GM19397 (cell line): ENCODE measurements around the gene EPM2A.
"Not testable (repeated sequence)": the region's sequence is repeated elsewhere in the genome, so short reads cannot be mapped to it uniquely, and the experiment has no call there.

ENCODE experiments used
- ATAC-seq: cut with Tn5 transposase; IDR thresholded peaks from one replicate; pipeline ENCODE4 v1.9.1; 2021; ENCODE audit warnings: mild to moderate bottlenecking, moderate library complexity; ENCODE audit not compliant: unreplicated experiment

EPM2A gene

DNA sequence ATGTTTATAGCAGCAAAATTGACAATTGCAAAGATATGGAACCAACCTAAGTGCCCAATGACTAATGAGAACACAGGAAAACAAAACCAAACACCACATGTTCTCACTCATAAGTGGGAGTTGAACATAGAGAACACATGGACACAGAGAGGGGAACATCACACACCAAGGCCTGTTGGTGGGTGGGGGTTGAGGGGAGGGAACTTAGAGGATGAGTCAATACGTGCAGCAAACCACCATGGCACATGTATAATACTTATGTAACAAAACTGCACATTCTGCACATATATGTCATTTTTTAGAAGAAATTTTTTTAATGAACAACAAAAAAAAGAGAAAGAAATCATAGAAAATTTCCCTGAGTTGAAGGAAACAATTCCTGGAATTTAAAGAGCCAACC lies 3.9 kb downstream of the EPM2A start:
- ATAC-seq: no peak

DNA sequence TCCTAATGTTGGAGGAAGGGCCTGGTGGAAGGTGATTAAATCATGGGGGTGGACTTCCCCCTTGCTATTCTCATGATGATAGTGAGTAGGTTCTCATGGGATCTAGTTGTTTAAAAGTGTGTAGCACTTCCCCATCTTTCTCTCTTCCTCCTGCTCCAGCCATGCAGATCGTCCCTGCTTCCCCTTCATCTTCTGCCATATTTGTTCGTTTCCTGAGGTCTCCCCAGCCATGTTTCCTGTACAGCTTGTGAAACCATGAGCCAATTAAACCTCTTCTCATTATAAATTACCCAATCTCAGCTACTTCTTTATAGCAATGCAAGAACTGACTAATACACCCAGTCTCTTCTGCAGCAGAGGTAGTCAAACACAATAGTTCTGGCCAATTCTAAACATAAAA lies 5.4 kb downstream of the EPM2A start:
- ATAC-seq: no peak

DNA sequence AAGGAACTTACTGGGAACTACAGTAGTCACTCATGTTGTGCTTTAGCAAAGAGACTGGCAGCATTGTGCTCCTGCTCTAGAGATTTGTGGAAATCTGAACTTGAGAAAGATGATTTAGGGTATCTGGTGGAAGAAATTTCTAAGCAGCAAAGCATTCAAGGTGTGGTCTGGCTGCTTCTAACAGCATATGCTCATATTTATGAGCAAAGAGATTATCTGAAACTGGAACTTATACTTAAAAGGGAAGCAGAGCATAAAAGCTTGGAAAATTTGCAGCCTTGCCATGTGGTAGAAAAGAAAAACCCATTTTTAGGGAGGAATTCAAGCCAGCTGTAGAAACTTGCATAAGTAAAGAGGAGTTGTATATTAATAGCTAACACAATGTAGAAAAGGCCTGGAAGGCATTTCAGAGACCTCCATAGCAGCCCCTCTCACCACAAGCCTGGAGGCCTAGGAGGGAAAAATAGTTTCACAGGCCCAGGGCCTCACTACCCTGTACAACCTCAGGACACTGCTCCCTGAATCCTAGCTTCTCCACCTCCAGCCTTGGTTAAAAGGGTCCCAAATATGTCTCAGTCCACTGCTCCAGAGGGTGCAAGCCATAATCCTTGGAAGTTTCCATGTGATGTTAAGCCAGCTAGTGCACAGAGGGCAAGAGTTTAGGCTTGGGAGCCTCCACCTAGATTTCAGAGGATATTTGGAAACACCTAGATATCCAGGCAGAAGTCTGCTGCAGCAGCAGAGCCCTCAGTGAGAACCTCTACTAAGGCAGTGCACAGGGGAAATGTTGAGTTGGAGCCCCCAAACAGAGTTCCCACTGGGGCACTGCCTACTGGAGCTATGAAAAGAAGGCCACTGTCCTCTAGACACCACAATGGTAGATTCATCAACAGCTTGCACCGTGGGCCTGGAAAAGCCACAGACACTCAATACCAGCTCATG lies 6.6 kb downstream of the EPM2A start:
- no peak for ATAC-seq

DNA sequence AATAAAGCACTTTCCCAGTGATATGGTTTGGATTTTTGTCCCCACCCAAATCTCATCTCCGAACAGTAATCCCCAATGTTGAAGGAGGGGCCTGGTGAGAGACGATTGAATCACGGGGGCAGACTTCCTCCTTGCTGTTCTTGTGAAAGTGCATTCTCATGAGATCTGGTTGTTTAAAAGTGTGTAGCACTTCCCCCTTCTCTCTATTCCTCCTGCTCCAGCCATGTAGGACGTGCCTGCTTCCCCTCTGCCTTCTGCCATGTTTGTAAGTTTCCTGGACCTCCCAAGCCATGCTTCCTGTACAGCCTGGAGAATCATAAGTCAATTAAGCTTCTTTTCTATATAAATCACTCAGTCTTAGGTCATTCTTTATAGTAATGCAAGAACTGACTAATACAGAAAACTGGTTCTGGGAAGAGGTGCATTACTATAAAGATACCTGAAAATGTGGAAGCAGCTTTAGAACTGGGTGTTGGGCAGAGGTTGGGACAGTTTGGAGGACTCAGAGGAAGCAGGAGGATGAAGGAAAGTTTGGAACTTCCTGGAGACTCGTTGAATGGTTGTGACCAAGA lies 7.4 kb downstream of the EPM2A start:
- ATAC-seq: no peak

DNA sequence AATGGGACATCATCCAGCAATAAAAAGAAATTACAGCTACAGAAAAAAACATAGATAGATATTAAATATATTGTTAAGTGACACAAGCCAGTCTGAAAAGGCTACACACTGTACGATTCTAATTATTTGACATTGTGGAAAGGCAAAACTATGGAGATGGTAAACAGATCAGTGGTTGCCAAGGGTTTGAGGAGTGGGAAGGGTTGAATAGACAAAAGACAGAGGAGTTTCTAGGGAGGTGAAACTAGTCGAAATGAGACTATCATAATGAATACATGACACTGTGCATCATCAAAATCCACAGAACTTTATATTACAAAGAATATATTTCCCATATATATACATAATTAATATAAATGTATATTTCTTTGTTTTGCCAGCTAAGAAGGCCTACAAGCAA lies 9.8 kb downstream of the EPM2A start:
- no peak for ATAC-seq

DNA sequence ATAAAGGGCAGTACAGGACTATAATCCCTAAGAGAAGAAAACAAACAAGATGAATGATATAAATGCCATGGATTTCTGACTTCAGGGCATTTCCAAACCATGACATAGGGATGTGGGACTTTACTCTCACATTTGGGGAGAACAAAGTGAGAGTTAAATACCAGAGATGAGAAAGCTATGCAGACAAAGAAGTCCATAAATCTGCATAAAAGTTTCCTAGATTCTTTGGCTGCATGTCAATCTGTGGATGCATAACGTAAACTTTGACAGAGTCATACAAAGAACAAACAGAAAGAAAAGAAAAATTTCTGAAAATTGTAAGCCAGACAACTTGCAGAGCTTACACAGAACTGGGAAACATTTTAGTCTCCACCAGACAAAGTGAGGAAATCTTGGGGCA lies 11.7 kb downstream of the EPM2A start:
- no peak for ATAC-seq

DNA sequence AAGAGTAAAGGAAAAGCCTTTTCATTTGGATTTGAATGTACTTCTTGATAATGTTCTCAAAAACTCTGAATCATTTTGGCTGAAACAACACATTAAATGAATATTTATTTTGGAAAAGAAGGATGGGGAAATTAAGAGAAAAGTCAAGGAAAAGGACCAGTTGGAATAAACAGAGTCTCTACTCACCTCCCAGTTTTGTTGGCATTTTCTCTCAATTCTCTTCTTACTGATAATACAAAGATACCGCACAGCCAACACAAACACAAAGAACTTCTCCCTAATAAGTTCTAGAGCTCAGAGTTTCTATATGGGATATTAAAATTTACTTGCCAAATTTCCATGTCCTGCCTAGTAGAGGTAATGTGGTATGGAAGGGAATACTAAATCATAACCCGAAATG lies 13.1 kb downstream of the EPM2A start:
- ATAC-seq: no peak

DNA sequence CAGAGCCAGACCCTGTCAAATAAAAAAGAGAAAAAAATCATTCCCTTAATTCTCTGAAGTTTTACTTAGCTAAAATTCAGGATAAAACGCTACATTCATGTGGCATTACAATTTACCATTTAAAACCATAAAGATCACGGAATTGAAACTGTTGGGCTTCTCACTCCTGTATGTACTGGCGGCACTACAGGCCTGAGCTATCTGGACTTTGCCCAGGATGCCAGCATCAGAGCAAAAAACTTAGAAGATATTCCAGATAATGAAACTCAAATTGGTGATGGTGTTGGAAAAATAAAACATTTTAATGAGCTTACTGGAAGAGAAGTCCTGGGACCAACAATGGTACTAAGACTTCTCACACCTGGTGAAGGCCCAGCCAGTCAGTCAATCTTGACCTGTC lies 14.2 kb downstream of the EPM2A start:
- ATAC-seq: no peak

DNA sequence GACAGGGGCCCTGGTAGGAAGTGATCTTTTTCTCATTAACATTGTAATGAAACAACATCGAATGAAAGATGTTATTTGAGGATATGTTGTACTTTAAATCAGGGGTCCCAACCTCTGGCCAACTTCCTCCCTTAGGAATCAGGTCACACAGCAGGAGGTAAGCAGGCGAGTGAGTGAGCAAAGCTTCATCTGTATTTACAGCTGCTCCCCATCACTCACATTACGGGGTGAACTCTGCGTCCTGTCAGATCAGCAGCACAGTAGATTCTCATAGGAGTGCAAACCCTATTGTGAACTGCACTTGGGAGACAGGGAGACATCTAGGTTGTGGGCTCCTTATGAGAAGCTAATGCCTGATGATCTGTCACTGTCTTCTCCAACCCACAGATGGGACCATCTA lies 19.9 kb downstream of the EPM2A start:
- no peak for ATAC-seq

DNA sequence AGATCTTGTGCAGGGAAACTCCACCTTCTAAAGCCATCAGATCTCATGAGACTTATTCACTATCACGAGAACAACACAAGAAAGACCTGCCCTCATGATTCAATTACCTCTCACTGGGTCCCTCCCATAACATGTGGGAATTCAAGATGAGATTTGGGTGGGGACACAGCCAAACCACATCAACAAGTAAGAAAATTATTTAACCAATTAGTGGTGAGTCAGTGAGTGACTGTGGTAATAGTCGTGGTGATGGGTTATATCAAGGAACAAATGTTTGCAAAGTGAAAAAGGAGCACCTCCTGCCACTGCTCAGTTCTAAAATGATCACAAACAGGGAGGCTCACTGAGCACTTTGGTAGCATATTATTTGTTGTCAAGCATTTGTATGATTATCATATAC lies 20.6 kb downstream of the EPM2A start:
- ATAC-seq: no peak

DNA sequence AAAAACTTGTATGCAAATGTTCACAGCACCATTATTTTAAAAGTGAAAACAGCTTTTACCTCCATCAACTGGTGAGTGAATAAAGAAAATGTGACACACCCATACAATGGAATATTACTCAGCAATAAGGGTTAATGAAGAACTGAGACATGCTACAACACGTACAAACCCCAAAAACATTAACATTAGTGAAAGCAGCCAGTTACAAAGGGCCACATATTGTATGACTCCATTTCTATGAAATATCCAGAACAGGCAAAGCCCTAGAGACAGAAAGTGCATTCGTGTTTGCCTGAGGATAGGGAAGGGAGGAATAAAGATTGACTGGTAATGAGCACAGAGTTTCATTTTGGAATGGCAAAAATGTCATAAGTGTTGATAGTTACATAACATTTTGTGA lies 21.5 kb downstream of the EPM2A start:
- no peak for ATAC-seq

DNA sequence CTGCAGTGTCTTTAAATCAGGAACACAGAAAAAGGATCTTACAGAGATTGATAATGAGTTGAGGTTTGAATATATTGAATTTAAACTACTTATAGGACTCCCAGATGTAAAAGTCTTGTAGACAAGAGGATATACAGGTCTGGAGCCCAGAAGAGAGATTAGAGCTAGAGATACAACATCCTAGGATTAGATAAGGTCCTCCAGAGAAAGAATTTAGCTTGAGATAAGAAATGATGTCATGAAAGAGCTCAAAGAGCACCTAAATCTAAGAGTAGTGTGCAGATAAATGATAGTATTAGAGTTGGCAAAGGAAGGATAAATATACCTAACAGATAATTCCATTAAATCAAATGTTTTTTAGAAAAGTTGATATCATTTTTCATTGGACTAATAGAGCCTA lies 23.9 kb downstream of the EPM2A start:
- no peak for ATAC-seq

DNA sequence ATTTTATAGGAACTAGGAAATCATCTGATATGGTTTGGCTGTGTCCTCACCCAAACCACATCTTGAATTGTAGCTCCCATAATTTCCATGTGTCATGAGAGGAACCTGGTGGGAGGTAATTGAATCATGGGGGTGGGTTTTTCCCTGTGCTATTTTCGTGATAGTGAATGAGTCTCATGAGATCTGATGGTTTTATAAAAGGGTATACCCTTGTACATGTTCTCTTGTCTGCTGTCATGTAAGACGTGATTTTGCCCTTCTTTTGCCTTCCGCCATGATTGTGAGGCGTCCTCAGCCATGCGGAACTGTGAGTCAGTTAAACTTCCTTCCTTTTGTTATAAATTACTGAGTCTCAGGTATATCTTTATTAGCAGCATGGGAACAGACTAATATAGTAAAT lies 27.9 kb downstream of the EPM2A start:
- ATAC-seq: no peak

DNA sequence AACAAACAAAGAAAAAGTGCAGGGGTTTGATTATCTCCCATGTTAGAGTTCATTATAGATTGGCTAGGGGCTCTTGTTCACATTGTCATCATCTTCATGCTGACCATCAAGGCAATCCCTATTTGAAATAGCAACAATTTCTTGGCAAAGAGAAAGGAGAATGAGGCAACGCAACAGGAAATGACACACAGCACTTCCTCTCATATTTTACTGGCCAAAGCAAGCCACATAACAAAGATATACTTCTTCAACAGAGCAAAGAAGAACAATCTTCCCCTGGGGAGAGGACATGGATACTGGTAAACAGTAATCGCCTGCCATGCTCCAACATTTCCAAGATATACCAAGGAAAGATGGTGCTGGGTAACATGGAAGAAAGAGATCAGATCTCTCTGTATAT lies 29.8 kb downstream of the EPM2A start:
- ATAC-seq: no peak

DNA sequence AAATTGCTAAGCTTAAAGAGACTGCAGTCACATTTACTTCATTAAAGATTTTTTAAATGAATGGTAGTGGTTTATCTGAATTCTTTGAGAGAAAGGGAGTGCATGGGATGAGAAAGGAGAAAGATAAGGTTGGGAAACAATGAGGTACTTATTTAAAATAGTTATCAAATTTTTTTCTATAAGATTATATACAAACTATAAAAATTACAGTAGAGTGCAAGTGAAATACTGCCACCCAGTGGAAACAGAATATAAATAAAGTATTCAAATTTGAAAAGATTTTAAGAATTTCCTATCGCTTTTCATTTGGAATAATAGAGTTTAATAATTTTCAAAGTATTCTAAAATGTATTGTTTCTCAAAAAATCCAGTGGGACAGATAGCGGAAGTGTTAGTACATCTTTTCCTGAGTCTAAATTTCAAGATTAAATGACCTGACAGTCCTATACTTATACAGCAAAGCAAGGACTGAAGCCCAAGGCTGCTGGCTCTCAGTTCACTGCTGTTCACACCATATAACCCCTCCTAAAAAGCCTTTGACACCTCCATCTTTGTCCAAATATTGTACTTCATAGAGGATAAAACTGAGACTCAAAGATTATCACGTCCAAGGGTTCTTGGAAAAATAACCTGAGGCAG lies 31.1 kb downstream of the EPM2A start:
- ATAC-seq: no peak

DNA sequence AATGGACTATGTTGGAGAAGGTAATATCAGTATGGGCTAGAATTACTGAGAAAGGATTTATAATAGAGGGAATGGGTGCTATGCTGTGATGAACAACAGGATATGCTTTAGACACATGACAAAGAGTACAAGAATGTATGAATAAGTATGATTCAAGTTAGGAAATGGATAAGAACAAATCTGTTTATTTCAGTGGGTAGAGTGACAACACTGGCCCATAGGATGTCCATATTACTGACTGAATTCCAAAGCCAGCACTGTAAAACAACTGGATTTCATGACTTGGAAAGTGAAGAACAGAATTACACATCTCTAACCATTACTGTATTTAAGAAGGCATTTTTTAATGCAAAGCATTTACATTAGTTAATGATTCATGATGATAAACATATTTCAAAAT lies 35.9 kb downstream of the EPM2A start:
- no peak for ATAC-seq

DNA sequence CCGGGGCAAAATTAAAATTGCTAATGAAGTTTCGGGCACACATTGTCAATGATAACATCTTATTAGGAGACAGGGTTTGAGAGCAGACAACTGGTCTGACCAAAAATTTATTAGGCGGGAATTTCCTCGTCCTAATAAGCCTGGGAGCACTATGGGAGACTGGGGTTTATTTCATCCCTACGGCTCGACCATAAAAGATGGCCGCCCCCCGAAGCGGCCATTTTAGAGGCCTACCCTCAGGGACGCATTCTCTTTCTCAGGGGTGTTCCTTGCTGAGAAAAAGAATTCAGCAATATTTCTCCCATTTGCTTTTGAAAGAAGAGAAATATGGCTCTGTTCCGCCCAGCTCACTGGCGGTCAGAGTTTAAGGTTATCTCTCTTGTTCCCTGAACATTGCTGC lies 37.9 kb downstream of the EPM2A start:
- ATAC-seq: not testable (repeated sequence)

DNA sequence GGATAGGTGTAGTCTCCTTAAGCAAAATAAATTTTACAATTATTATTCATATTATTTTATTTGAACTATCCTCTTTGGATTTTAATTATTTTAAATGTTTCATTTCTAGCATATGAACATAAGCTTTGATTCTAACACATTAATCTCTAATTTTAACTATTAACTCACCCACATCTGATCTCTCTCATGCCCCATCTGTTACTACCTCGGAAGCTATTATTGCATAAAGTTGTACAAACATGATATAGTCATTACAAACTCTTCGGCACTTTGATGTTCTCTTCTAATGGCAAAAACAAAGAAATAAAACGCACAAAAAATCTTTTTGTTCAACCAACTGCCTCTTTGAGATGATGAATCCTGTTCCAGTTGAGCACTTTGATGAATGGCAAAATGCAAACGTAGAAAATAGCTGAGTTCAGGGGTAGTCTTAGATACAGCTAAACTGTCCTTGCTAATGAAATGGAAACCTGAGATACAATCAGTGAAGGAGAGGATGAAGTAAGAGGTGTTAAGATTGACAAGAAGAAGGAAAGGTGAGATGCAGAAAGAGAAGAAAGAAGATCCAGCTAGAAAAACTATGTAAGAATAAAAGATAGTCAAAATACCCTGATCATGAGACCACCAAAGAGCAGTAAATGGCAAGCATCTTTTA lies 41.1 kb downstream of the EPM2A start:
- ATAC-seq: no peak

DNA sequence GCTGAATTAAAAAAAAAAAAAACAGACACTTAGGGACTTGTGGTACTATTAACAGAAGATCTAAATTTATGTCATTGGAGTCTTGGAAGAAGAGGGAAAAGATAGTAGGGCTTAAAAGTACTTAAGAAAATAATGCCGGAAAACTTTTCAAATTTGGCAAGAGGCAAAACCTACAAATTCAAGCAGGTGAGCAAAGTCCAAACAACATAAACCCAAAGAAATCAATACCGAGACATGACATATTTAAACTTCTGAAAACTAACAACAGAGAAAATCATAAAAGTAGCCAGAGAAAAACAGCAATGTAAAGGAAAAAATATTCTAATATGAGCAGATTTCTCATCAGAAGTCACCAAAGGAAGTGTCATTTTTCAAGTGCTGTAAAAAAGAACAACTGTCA lies 44.4 kb downstream of the EPM2A start:
- no peak for ATAC-seq

DNA sequence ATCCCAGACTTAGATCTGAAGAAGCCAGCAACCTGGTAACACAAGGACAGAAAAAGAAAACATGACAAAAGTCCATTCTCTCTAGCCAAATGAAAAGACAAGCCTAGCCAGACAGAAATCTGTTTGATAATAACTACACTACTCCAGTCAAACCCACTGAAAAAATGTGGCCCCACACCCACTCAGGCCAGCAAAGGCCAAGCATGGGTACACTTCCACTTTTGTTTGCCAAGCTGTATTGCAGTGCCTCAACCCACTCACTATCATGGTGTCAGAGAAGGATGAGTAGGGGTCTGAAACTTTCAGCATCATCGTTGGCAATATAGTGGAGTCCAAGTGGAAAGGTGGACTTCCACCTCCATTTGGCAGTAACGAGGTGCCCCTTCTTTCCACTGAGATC lies 45.8 kb downstream of the EPM2A start:
- ATAC-seq: no peak

DNA sequence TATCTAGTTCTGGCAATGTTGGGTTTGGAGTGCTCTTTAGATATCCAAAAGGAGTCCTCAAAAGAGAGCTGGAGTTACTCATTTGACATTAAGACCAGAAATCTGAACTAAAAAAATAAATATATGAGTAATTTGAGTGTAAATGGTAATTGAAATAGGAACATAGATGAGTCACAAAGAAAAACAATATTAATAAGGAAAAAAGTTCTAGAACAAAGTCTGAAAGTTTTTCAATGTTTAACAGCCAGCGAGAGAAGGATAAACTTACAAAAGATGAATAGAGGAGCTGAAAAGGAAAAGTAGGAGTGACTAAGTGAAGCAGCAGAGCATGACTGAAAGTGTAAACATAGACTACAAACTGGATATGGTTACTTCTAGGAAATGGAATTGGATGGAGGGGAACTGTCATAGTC lies 46.8 kb downstream of the EPM2A start:
- ATAC-seq: no peak

DNA sequence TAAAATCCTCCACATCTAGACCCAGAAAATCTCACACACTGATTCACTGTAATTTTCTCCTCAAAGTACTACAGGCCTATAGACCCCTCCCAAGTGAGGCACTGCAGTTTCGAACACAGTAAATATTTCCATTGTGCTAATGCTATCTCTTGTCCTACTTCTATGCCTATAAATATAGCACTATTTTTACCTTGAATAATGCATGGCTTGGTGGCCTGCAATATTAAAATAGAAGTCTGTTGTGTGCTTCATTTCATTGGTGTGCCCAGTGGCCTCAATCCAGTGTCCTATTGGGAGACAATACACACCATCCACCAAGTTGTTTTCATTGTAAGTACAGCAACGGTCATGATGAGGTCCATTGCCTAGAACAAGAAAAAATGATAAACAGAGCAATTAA lies 49.4 kb downstream of the EPM2A start:
- ATAC-seq: no peak
